Measurements from ENCODE around the gene VPS52.

VPS52 gene

GRCh38 chr6:33277663-33278391 lies 6.2 kb upstream of the VPS52 start:
- TF ChIP-seq ZFX (IDR thresholded peaks at IDR 0.05) (no peak), CTCF (conservative IDR thresholded peaks at IDR 0.05) (0 out of 2 replicates have a peak, but pooled peaks have one; percentile 0)

GRCh38 chr6:33276864-33277662 lies 5.4 kb upstream of the VPS52 start, which contains the start of gene B3GALT4:
B3GALT4 (plus strand) TSS chr6:33277123; CDS start chr6:33277420, 297 bp downstream.
- peak; percentile 43 for TF ChIP-seq CTCF (conservative IDR thresholded peaks at IDR 0.05)
- no peak for TF ChIP-seq ZFX (IDR thresholded peaks at IDR 0.05)

More at GRCh38 chr6:33277663-33278391, 6.2 kb upstream of the VPS52 start:
- H3K27ac ChIP-seq, result peak overlapping the region; percentile 97

GRCh38 chr6:33276581-33276863 lies 4.8 kb upstream of the VPS52 start:
- TF ChIP-seq ZFX (IDR thresholded peaks at IDR 0.05), result no peak
- no peak for TF ChIP-seq CTCF (conservative IDR thresholded peaks at IDR 0.05)
- peak overlapping the region; percentile 97 for H3K27ac ChIP-seq

More at GRCh38 chr6:33276864-33277662, 5.4 kb upstream of the VPS52 start, which contains the start of gene B3GALT4:
- H3K27ac ChIP-seq, result peak within 1 kb of the TSS; percentile 97

GRCh38 chr6:33275795-33276580 lies 4.3 kb upstream of the VPS52 start:
- peak overlapping the region; percentile 97 for H3K27ac ChIP-seq

- peak overlapping the region; percentile 97 for H3K27ac ChIP-seq
- TF ChIP-seq ZFX (IDR thresholded peaks at IDR 0.05) (no peak), CTCF (conservative IDR thresholded peaks at IDR 0.05) (no peak)
Measured at GRCh38 chr6:33273924-33274902, 2.5 kb upstream of the VPS52 start.

GRCh38 chr6:33273129-33273923 lies 1.6 kb upstream of the VPS52 start:
- TF ChIP-seq ZFX (IDR thresholded peaks at IDR 0.05), result no peak
- no peak for TF ChIP-seq CTCF (conservative IDR thresholded peaks at IDR 0.05)
- H3K27ac ChIP-seq, result peak overlapping the region; percentile 97

All from C4-2B (cell line).